ENCODE data around the gene CBX8.

CBX8 gene

DNA sequence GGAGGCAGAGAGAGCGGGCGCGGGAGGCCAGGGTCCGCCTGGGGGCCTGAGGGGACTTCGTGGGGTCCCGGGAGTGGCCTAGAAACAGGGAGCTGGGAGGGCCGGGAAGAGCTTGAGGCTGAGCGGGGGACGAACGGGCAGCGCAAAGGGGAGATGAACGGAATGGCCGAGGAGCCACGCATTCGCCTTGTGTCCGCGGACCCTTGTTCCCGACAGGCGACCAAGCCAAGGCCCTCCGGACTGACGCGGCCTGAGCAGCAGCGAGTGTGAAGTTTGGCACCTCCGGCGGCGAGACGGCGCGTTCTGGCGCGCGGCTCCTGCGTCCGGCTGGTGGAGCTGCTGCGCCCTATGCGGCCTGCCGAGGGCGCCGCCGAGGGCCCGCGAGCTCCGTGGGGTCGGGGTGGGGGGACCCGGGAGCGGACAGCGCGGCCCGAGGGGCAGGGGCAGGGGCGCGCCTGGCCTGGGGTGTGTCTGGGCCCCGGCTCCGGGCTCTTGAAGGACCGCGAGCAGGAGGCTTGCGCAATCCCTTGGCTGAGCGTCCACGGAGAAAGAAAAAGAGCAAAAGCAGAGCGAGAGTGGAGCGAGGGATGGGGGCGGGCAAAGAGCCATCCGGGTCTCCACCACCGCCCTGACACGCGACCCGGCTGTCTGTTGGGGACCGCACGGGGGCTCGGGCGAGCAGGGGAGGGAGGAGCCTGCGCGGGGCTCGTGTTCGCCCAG lies 43.6 kb upstream of the CBX8 start:
- 8% methylated on average over 74 of the region's 74 CpGs for WGBS
- Histone ChIP-seq H3K27me3 (ENCODE audit: insufficient read depth, low read length) (peaks cover 89% of the 10 kb centered on the region), H3K36me3 (ENCODE audit: insufficient read depth, low read length) (no peaks in the 10 kb centered on the region), H3K9me3 (ENCODE audit: insufficient read depth, low read depth, low read length) (no peaks in the 10 kb centered on the region; the same call in 1 of the 2 replicates), H3K9ac (ENCODE audit: low read depth, low read length) (no peak overlapping the region), H3K4me3 (ENCODE audit: low read length) (peak overlapping the region; percentile 46; the same call in 1 of the 2 replicates), H3K27ac (ENCODE audit: low read depth, low read length) (no peak overlapping the region), H3K4me1 (ENCODE audit: insufficient read depth, low read length) (peaks cover 22% of the 10 kb centered on the region)

DNA sequence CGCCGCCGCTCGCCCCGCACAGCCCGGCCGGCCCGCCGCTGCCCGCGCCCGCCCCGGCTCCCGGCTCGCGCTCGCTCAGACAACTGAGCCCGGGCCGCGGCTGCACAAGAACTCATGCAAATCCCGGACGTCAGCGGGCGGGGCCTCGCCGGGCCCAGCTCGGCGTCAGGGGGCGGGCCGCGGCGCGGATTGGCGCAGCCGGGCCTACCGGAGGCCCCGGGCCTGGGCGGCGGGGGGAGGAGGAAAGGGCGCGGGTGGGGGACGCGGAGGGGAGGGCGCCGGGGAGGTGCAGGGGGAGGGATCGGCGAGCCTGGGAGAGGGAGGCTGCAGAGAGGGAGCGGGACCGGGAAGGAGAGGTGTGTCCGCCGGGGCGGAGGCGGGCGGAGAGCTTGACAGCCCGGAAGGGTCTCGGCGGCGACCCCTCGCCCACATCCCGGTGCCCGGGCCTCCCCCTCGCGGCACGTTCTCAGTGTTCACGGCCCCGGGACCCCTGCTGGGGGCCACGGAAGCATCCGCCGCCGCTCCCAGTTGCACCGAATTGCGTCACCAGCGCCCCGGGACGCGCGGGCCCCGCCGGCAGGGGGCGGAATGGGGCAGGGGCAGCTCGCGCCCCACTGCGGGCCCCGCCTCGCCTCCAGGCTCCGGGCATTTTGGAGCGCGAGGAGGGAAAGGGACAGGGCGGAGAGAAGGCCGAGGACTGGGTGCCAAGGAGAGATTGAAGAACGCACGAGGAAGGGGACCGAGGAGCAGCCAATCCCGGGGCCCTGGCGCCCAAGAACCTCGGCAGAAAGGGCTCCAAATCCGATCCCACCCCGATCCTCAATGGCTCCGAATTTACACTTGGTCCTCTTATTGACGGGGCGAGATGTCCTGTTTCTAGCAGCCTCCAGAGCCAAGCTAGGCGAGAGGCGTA lies 42.7 kb upstream of the CBX8 start, which contains the start of gene CBX4:
Gene CBX4, minus strand, starts transcription at position 85 of the 913 bp plus-strand sequence. CDS start 189 bp downstream, outside the sequence.
- peak within 1 kb of the TSS; percentile 70; the same call in 1 of the 2 replicates for H3K27ac ChIP-seq (ENCODE audit: low read depth, low read length)
- H3K36me3 ChIP-seq (ENCODE audit: insufficient read depth, low read length) = no peaks in the 10 kb centered on the region
- H3K4me3 ChIP-seq (ENCODE audit: low read length) = peak within 1 kb of the TSS; percentile 61
- no peak within 1 kb of the TSS; the same call in 1 of the 2 replicates for H3K9ac ChIP-seq (ENCODE audit: low read depth, low read length)
- H3K9me3 ChIP-seq (ENCODE audit: insufficient read depth, low read depth, low read length) = no peaks in the 10 kb centered on the region; the same call in 1 of the 2 replicates
- H3K4me1 ChIP-seq (ENCODE audit: insufficient read depth, low read length) = peaks cover 21% of the 10 kb centered on the region
- H3K27me3 ChIP-seq (ENCODE audit: insufficient read depth, low read length) = peaks cover 90% of the 10 kb centered on the region
- WGBS = 2% methylated on average over 103 of the region's 103 CpGs

DNA sequence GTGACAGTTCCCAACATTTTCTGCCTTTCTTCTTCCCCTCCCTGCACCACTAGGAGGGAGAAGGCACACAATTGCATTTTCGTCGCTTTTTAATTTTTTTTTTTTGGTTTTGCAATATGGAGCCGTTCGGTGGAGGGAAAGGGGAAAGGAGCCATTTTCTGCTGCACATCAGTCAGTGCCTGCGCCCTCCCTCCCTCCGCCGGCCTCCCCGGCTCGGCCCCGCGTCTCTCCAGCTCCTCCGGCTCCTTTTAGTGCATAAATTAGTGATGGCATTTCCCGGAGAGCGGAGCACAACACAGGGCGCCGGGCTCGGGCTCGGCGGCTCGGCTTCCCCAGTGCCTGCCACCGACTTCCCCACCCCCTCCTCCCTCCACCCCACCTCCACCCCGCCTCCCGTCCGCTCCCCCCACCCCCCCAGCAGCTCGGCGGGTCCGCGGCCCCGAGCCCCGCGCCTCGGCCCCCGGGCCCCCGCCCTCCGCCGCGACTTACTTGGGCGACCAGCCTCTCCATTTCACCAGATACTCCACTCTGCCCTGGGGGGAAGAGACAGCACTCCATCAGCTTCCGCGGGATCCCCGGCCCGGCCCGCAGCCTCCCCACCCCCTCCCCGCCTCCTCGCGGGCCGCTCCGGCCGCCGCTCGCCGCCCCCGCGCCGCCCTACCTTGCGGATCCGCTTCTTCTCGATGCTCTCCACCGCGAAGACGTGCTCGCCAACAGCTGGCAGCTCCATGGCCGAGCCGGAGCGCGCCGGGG lies 41.8 kb upstream of the CBX8 start:
- Histone ChIP-seq H3K9ac (ENCODE audit: low read depth, low read length) (no peak overlapping the region; the same call in 1 of the 2 replicates), H3K9me3 (ENCODE audit: insufficient read depth, low read depth, low read length) (no peaks in the 10 kb centered on the region; the same call in 1 of the 2 replicates), H3K27ac (ENCODE audit: low read depth, low read length) (peak overlapping the region; percentile 70; the same call in 1 of the 2 replicates), H3K36me3 (ENCODE audit: insufficient read depth, low read length) (no peaks in the 10 kb centered on the region), H3K4me1 (ENCODE audit: insufficient read depth, low read length) (peaks cover 21% of the 10 kb centered on the region), H3K27me3 (ENCODE audit: insufficient read depth, low read length) (peaks cover 90% of the 10 kb centered on the region), H3K4me3 (ENCODE audit: low read length) (peak overlapping the region; percentile 61)
- under 1% methylated on average over 43 of the region's 67 CpGs for WGBS

DNA sequence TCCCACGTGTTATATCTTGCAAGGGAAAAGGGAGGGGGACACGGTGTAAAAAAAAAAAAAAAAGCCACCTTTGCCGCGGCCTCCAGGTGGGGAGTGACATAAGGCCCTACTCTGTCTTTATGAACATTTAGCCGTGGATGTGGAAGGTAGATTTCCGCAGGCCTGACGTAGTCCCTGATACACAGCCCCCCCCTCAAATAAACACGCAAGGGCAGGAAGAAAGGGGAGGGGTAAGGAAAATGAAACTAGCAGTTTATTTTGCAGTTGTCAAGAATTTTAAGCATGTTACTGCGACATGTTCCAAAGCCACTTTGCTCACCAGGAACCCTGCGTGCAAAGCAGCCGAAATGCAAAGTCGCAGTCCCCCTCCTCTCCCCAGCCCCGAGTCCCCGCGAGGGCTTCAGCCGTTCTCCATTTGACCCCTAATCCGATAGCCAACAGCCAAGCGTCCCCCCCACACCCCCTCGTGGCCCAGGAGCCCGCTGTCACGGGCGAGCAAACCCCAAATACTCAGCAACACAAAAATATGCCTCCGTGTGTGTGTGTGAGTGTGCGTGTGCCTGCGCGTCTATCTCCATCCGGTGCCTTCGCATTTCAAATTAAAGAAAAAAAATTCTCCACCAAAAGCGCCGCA lies 41.1 kb upstream of the CBX8 start:
- Histone ChIP-seq H3K4me3 (ENCODE audit: low read length) (peak overlapping the region; percentile 61), H3K4me1 (ENCODE audit: insufficient read depth, low read length) (peaks cover 27% of the 10 kb centered on the region), H3K9me3 (ENCODE audit: insufficient read depth, low read depth, low read length) (no peaks in the 10 kb centered on the region; the same call in 1 of the 2 replicates), H3K27me3 (ENCODE audit: insufficient read depth, low read length) (peaks cover 90% of the 10 kb centered on the region), H3K27ac (ENCODE audit: low read depth, low read length) (no peak overlapping the region), H3K36me3 (ENCODE audit: insufficient read depth, low read length) (no peaks in the 10 kb centered on the region), H3K9ac (ENCODE audit: low read depth, low read length) (no peak overlapping the region; the same call in 1 of the 2 replicates)
- under 1% methylated on average over 20 of the region's 30 CpGs for WGBS

DNA sequence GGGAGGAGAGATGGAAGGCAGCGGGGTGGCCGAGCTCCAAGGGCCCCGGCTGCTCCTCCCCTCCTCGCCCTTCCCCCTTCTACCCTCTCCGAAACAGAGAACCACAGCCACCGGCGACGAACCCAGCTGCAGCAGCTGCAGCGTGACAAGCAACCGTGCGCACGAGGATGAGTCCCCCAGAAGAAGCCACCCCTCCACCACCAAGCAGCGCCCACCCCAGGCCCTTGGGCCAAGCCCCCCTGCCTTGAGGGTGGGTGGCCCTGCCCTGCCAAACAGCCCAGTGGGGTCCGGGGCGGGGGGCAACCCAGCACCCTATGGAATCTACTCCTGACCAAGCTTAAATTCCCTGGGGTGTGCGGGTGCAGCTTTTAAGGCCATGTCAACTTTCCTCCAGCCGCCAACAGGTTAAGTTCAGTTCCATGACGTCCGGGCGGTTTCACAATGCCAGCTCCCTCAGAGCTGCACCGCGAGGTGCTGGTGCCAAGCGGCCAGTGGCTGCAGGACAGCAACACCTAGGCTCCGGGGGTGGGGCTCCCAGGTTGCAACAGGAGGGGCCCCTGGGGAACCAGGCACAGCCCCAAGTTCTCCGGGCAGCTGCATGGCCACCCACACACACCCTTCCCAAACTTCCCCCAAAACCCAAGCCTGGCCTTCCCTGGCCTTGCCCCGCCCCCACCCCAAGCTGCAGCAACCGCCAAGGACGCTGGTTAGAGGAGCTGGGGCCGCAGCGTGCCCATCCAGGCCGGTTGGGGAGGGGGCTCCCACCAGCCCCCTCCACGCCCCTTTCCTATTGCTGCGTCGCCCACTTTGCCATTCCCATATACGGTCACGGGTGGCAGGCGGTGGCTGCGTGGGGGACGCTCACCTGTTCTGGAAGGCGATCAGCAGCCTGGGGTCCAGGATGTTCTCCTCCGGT lies 40.4 kb upstream of the CBX8 start:
- peaks cover 28% of the 10 kb centered on the region for H3K4me1 ChIP-seq (ENCODE audit: insufficient read depth, low read length)

DNA sequence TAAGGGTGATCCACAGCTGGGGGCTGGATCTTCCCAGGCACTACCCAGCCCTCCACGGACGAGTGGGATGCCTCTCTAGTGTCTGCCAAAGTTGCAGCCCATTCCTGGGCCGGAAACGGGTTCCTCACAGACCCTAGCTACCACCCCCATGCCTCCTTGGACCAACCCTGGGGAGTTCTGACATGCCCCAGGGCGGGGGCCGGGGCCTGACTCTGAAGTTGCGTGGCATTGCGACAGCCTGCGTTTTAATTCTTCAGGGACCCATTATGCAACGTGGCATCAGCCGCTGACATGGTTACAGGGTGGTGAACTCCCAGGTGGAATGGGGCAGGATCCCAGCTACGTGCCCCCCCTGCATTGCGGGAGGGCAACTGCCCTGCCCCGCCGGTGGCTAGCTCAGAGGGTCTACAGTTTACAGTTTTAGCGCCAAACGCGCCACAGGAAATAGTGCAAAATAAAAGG lies 39.7 kb upstream of the CBX8 start:
- Histone ChIP-seq H3K36me3 (ENCODE audit: insufficient read depth, low read length) (no peaks in the 10 kb centered on the region), H3K27ac (ENCODE audit: low read depth, low read length) (no peak overlapping the region), H3K4me1 (ENCODE audit: insufficient read depth, low read length) (peaks cover 29% of the 10 kb centered on the region), H3K4me3 (ENCODE audit: low read length) (peak overlapping the region; percentile 61), H3K9me3 (ENCODE audit: insufficient read depth, low read depth, low read length) (no peaks in the 10 kb centered on the region; the same call in 1 of the 2 replicates), H3K9ac (ENCODE audit: low read depth, low read length) (no peak overlapping the region), H3K27me3 (ENCODE audit: insufficient read depth, low read length) (peaks cover 90% of the 10 kb centered on the region)
- under 1% methylated on average over 18 of the region's 18 CpGs for WGBS

More for the DNA sequence above, 40.4 kb upstream of the CBX8 start:
- Histone ChIP-seq H3K36me3 (ENCODE audit: insufficient read depth, low read length) (no peaks in the 10 kb centered on the region), H3K27me3 (ENCODE audit: insufficient read depth, low read length) (peaks cover 90% of the 10 kb centered on the region), H3K27ac (ENCODE audit: low read depth, low read length) (no peak overlapping the region; the same call in 1 of the 2 replicates), H3K9me3 (ENCODE audit: insufficient read depth, low read depth, low read length) (no peaks in the 10 kb centered on the region; the same call in 1 of the 2 replicates), H3K9ac (ENCODE audit: low read depth, low read length) (no peak overlapping the region), H3K4me3 (ENCODE audit: low read length) (peak overlapping the region; percentile 61)
- WGBS = 1% methylated on average over 41 of the region's 41 CpGs

DNA sequence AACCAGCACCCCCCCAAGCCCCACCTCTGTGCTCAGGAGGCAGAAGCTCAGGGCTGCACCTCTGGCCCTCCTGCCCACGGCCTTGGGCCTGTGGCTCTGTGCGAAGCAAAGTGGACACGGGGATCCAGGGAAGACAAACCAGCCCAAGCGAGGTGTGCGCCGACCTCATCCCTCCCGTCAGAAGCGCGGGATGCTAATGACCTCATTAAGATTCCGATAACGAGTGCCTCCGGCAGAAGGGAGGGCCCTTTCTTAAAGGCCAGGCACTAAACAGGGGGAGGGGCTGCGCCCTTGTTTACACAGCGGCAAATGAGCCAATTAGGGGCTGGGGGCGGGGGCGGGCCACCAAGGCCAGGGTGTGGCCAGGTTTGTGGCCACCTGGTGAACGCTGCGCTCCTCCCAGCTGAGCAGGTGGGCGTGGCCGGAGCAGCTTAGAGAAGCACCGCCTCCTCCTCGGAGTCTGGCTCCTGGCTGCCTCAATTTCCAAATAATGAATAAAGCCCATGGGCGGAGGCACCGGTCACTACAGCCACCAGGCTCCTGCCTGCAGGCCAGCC lies 39.2 kb upstream of the CBX8 start:
- no peak overlapping the region; the same call in 1 of the 2 replicates for H3K27ac ChIP-seq (ENCODE audit: low read depth, low read length)
- H3K36me3 ChIP-seq (ENCODE audit: insufficient read depth, low read length) = no peaks in the 10 kb centered on the region
- H3K4me3 ChIP-seq (ENCODE audit: low read length) = peak overlapping the region; percentile 61
- no peaks in the 10 kb centered on the region; the same call in 1 of the 2 replicates for H3K9me3 ChIP-seq (ENCODE audit: insufficient read depth, low read depth, low read length)
- peaks cover 33% of the 10 kb centered on the region for H3K4me1 ChIP-seq (ENCODE audit: insufficient read depth, low read length)
- H3K27me3 ChIP-seq (ENCODE audit: insufficient read depth, low read length) = peaks cover 90% of the 10 kb centered on the region
- no peak overlapping the region for H3K9ac ChIP-seq (ENCODE audit: low read depth, low read length)
- 1% methylated on average over 24 of the region's 24 CpGs for WGBS

DNA sequence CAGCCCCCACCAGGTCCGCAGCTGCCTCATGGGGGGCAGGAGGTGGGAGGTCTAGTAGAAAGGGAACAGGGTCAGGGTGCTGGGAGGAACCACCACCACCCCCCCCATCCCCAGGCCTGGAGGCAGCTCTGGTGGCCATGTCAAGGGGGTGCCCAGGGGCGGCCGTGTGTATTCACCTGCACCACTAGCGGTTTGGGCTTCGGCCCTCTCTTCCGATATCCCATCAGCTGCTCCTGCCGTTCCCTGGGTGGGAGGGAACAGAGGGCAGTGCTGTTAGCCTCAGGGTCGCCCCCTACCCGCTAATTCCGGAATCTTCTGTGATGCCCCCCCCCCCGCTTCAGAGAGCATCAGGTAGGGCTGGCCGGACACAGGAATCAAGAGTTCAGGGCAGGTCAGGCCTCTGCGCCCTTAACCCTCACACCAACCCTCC lies 38.6 kb upstream of the CBX8 start:
- no peak overlapping the region for H3K9ac ChIP-seq (ENCODE audit: low read depth, low read length)
- peak overlapping the region; percentile 34; the same call in 1 of the 2 replicates for H3K4me3 ChIP-seq (ENCODE audit: low read length)
- WGBS = 4% methylated on average over 13 of the region's 13 CpGs
- peaks cover 90% of the 10 kb centered on the region for H3K27me3 ChIP-seq (ENCODE audit: insufficient read depth, low read length)
- no peak overlapping the region; the same call in 1 of the 2 replicates for H3K27ac ChIP-seq (ENCODE audit: low read depth, low read length)
- H3K4me1 ChIP-seq (ENCODE audit: insufficient read depth, low read length) = peaks cover 36% of the 10 kb centered on the region
- H3K36me3 ChIP-seq (ENCODE audit: insufficient read depth, low read length) = no peaks in the 10 kb centered on the region
- H3K9me3 ChIP-seq (ENCODE audit: insufficient read depth, low read depth, low read length) = no peaks in the 10 kb centered on the region; the same call in 1 of the 2 replicates

All from HUES64 (cell line).